T47D (cell line): ENCODE results near the gene TRIM28.
"Not testable (repeated sequence)": the region's sequence is repeated elsewhere in the genome, so short reads cannot be mapped to it uniquely, and the experiment has no call there.

ENCODE experiments used
- DNase-seq, 2 experiments: peaks; one replicate each; pipeline versions ENCODE4 v3.0.0 to v3.0.0-alpha.2; 2011 to 2012; ENCODE audit warnings: low read depth in 1 of 2, low spot score in 1 of 2
- JUND ChIP-seq: IDR thresholded peaks from 2 replicates; pipeline ENCODE4 v1.6.1; 2012; ENCODE audit warnings: low read depth
- in situ Hi-C: cut with HindIII; loops from 2 replicates; pipeline ENCODE4 v1.10.0; 2016; ENCODE audit warnings: low sequenced_read_pairs, low pct_unique_long_range_greater_than_20kb

Gene TRIM28

DNA sequence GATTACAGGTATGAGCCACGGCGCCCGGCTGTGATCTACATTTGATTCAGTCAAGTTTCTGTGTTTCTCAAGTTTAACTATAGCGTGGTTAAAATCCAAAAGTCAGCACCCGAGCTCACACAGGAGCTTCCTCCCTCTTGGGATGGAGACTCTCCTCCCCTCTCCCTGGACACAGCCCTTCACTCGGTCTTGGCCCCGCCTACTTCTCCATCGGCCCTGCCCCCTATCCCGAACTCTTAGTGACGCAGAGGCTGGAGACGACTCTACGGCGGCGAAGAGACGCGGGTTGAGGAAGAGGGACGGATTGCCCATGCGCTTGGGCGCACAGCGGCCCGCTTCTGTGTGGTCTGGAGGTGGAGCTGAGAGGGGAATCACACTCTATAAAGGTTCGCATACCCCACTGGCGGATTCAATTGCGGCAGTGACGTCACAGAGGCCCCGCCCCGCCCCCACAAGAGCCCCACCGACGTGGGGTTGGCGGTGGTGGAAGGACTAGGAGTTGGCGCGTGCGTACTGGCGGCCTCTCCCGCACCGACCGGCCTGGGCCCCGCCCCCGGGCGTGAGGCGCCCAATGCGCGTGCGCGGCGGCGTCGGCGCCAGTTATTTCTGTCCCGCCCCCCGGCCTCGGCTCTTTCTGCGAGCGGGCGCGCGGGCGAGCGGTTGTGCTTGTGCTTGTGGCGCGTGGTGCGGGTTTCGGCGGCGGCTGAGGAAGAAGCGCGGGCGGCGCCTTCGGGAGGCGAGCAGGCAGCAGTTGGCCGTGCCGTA is at the start of gene TRIM28:
TRIM28 (plus strand) TSS at position 239 of the 765 bp plus-strand sequence. CDS start 694 bp downstream, outside the sequence.
- in situ Hi-C loops: no loop called here
- TF ChIP-seq JUND: no peak
- DNase-seq: peak; percentile 96 to 98

DNA sequence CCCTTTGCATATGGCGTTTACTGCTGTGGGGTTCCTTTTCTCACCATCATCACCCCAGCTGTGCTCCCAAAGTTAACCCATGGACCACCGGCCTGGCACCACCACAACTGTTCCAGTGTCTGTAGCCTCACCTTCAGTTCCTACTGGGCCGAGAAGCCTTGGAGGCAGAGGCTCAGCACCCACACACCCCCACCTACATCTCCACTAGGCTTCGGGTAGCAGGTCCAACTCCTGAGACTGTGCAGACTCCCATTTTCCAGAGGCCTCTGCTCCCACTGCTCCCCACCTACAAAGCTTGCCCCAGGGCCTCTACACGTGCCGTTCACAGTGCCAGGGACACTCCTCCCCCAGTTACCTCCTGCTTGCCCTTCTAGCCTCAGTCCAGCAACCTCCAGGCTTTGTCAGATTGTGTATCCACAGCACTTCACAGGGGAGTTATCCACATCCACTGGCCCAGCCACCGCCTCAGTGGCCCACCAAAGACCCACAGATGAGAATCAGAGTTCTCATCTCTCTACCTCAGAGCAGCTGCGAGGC is 46.2 kb upstream of the TRIM28 start:
- in situ Hi-C loops: no loop called here
- no peak for TF ChIP-seq JUND
- DNase-seq: no peak

DNA sequence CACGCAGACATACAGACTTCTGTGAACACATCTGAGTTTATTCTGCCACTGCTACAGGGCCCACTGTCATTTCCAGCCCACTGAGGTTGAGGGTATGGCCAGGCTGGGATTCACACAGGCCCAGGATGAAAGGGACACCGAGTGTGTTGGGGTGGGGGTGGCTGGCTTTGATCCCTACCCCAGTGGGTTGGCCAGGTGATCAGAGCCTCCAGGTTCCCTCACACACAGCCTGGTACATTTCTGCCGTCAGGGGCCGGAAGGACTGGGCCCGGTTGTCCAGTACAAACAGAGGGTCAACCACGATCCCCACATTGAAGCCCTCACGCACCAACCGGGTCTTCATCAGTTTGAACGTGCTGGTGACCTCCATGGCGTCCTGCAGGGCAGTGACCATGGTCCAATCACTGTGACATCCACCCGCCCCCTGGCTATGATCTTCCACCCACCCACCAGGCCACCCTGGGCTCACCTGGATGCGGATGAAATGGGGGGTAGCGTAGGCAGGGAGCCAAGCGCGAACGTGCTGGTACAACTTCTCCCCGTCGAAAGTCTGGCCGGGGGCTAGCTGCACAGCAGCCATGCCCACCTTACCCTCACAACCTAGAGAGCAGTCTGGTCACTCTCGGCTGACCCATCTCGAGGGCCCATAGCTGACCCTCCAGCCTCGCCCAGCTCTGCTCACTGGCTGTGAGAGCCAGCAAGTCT is 45.4 kb upstream of the TRIM28 start:
- no peak for DNase-seq
- in situ Hi-C loops: no loop called here
- no peak for TF ChIP-seq JUND

DNA sequence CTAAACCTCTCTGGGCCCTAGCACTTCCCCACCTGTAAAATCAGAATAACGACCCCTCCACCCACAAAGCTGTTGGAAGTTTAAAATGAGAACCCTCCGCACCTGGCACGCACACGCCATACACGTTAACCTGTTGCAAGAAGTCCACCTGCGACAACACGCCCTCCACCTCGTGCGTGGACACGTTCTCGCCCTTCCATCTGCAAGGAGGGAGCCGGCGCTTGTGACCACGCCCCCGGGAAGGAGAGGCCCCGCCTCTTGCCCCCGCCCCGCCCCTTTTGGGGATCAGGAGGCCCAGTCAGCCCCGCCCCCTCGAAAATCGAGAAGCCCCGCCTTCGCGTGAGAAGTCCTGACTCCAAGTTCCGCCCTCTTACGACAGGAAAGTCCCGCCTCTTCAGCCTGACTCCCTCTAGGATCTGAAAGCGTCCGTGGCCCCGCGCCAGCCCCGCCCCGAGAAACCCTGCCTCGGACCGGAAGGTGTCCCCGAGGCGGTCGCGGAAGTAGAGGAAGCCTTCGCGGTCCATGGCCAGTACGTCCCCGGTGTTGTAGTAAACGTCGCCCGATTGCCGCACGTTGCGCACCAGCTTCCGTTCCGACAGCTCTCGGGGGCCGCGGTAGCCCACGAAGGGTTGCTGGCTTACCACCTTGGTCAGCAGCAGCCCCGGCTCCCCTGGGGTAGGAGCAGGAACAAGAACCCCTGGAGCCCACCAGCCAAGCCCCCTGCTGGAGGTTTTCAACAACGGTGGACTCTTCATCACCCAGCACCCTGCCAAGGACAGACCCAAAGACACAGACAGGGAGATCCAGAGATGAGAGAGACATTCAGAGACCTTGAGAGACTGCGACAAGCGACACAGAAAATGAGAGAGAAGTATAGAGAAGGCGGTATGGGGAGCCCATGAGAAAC is 44.6 kb upstream of the TRIM28 start:
- DNase-seq: peak; percentile 84 to 98
- in situ Hi-C loops: no loop called here
- TF ChIP-seq JUND: no peak

DNA sequence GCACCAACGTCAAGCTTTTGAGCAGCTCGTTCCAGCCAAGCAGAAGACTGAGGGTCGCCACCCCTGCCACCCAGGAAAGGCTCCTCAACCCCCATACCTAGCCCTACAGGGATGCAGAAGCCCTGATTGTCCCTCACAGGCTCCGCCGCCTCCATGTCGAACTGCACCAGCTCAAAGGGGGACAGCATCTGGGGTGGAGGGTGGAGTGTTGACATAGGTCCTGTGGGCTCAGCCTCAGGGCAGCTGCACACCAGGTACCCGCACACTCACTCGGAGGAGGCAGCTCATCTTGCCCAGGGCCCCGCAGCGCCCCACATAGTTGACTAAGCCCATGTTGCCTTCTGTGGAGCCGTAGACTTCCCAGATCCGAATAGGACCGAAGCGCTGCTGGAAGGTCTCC is 43.6 kb upstream of the TRIM28 start:
- in situ Hi-C loops: no loop called here
- no peak for TF ChIP-seq JUND
- no peak for DNase-seq

DNA sequence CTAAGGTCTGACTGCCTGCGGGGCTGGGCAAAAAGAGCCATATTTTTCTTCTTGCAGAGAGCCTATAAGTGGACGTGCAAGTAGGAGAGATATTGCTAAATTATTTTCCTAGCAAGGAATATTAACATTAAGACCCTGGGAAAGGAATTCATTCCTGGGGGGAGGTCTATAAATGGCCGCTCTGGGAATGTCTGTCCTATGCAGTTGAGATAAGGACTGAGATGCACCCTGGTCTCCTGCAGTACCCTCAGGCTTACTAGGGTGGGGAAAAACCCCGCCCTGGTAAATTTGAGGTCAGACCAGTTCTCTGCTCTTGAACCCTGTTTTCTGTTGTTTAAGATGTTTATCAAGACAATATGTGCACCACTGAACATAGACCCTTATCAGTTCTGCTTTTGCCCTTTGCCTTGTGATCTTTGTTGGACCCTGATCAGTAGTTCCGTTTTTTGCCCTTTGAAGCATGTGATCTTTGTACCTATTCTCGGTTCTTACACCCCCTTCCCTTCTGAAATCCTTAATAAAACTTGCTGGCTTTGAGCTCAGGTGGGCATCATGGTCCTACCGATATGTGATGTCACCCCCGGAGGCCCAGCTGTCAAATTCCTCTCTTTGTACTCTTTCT is 36.2 kb upstream of the TRIM28 start:
- DNase-seq, in situ Hi-C loops: not testable (repeated sequence)

DNA sequence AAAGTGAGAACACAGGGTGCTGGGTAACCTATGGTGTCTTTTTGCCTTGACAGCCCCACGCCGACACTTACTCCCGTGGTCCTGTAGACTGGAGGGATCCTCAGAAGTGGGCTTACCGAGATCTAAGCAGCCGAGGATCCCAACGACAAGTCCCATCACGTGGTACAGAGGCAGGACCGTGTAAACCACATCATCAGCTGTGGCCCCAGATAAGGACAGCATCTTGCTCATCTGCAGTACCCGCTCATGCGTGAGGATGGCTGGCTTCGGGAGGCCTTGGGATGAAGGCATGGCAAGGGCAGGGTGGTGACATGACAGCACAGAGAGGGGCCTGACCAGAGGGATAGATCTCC is 34.2 kb upstream of the TRIM28 start:
- TF ChIP-seq JUND: no peak
- DNase-seq: no peak
- in situ Hi-C loops: no loop called here

DNA sequence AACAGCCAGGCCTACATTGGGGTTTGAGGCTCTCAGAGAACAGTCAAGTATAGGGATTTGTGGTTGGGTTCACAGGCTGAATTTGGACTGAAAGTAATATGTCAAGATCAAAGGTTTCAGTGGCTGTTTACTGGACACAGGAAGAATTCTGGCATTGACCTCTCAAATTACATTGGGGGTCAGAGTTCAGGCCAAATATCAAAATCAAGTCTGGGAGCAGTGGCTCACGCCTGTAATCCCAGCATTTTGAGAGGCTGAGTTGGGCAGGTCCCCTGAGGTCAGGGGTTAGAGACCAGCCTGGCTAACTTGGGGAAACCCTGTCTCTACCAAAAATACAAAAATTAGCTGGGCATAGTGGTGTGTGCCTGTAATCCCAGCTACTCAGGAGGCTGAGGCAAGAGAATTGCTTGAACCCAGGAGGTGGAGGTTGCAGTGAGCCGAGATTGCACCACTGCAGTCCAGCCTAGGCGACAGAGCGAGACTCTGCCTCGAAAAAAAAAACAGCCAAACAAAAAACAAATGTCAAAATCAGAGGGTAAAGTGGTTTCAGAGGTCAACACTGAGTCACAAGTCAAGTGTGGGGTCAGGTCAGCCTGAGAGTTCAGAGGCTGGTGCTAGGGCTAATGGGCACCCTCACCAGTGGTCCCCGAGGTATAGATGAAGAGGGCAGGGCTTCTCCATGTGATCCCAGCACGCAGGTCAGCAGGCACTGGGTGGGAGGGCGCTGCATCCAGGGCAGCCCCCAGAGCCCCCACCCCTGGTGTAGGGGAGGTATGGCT is 33.6 kb upstream of the TRIM28 start:
- in situ Hi-C loops: no loop called here
- TF ChIP-seq JUND: no peak
- DNase-seq: no peak

DNA sequence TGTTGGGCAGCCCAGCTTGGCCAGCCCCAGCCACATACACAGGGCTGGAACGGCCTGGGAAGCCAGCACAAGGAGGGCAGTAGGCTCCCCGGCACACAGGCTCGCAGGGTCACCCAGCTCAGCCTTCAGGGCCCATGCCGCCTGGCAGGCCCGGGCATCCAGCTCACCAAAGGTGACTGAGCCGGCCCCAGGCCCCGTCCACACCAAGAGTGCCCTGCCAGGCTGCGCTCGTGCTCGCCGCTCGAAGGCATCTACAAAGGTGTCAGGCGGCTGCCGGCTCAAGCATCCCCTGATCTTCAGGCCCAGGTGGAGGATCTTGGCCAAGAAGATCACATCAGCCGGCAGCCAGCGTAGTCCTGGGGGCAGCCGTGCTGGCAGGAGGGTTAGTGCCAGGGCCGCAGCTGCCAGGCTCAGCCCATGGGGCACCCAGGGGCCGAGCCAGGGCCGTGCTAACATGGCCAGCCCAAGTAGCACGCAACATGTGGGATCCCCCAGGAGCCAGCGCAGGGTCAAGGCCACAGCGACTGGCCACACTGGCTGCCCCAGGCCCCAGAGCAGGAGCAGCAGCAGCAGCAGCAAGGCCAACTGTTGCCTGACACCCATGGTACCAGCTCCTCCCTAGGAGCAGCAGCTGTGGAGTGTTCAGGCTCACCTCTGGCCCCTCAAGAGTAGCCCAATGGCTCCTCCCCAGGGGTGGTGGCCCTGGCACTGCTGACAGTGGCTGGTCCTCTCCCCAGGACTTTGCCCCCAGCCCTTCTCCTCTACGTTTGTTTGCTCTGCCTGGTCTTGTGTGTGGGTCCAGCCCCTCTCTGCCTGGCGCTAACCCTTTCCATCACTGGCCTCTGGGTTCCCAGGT is 32.3 kb upstream of the TRIM28 start, which contains the start of gene SLC27A5:
SLC27A5 (minus strand) TSS at position 640 of the 856 bp plus-strand sequence; CDS start at position 603, 37 bp downstream.
- no peak for DNase-seq
- in situ Hi-C loops: no loop called here
- TF ChIP-seq JUND: no peak

DNA sequence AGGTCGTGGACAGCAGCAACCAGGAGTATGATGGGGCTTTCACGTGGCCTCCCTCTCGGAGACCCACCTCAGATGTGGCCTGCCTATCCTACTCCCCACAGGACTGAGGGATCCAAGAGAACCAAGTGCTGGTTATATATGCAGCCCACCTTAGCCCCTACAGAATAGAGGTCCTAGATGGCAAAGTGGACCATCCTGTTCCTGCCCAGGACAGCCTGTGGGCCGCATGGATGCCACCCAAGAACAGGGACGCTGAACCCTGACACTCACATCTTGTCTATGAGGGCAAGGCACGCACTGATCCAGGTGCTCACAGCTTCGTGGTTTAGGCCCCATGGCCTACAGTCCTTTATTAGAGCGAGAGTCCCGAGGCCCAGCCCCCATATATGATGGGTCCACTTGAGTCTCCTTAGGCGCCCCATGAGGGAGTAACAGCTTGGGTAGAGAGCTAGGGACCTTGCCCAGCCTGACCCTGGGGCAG is 30.6 kb upstream of the TRIM28 start:
- in situ Hi-C loops: no loop called here
- TF ChIP-seq JUND: no peak
- DNase-seq: no peak
